Neural progenitor cell (in vitro differentiated cells): Measurements from ENCODE around the gene KCNQ1. TPM values are rescaled to one million over a fixed set of nuclear protein-coding genes. Genes with fewer than 3 reads are reported as not detected.

Experiments used
- DNase-seq: peaks from one replicate; pipeline ENCODE4 v3.0.0-alpha.2; 2016; ENCODE audit warnings: low spot score
- H2AFZ ChIP-seq: fragments of 200-600 bp; sonication (generic); replicated peaks from 2 replicates; pipeline ENCODE4 v1.6.1; 2016; ENCODE audit warnings: antibody characterized with exemption
- H3F3A ChIP-seq: fragments of 200-600 bp; sonication (generic); 2 replicates; pipeline ENCODE4 v1.6.1; 2016; ENCODE audit warnings: antibody characterized with exemption, low read depth
- H3K27ac ChIP-seq: fragments of 200-600 bp; sonication (generic); 2 replicates; pipeline ENCODE4 v1.5.1; 2016; ENCODE audit warnings: mild to moderate bottlenecking
- H3K27me3 ChIP-seq: fragments of 200-600 bp; sonication (generic); 2 replicates; pipeline ENCODE4 v1.6.1; 2016; ENCODE audit warnings: mild to moderate bottlenecking, moderate library complexity
- H3K36me3 ChIP-seq: fragments of 200-600 bp; sonication (generic); 2 replicates; pipeline ENCODE4 v1.5.1; 2016
- H3K4me1 ChIP-seq: fragments of 200-600 bp; sonication (generic); 2 replicates; pipeline ENCODE4 v1.6.1; 2016; ENCODE audit warnings: mixed run types
- H3K4me2 ChIP-seq: fragments of 200-600 bp; sonication (generic); 2 replicates; pipeline ENCODE4 v1.6.1; 2016
- H3K4me3 ChIP-seq: fragments of 200-600 bp; sonication (generic); 2 replicates; pipeline ENCODE4 v1.5.1; 2016
- H3K79me2 ChIP-seq: fragments of 200-600 bp; sonication (generic); 2 replicates; pipeline ENCODE4 v1.6.1; 2016; ENCODE audit warnings: low read depth
- H3K9ac ChIP-seq: fragments of 200-600 bp; sonication (generic); 2 replicates; pipeline ENCODE4 v1.6.1; 2016
- H3K9me3 ChIP-seq: fragments of 200-600 bp; sonication (generic); 2 replicates; pipeline ENCODE4 v1.5.1; 2016; ENCODE audit warnings: low read depth
- H4K20me1 ChIP-seq: fragments of 200-600 bp; sonication (generic); 2 replicates; pipeline ENCODE4 v1.6.1; 2016; ENCODE audit warnings: low read depth
- H3K27ac Mint-ChIP-seq: 3 replicates; pipeline ENCODE4 v1.8.0; 2021; ENCODE audit warnings: mixed read lengths
- H3K27me3 Mint-ChIP-seq: 2 replicates; pipeline ENCODE4 v1.8.0; 2022; ENCODE audit warnings: low read depth, mild to moderate bottlenecking, inconsistent platforms, moderate library complexity, mixed read lengths; ENCODE audit not compliant: insufficient read depth
- H3K36me3 Mint-ChIP-seq: 3 replicates; pipeline ENCODE4 v1.8.0; 2021; ENCODE audit warnings: mixed read lengths
- H3K4me1 Mint-ChIP-seq: 3 replicates; pipeline ENCODE4 v1.8.0; 2021; ENCODE audit warnings: mixed read lengths
- H3K4me3 Mint-ChIP-seq: 3 replicates; pipeline ENCODE4 v1.8.0; 2021; ENCODE audit warnings: mild to moderate bottlenecking, moderate library complexity, mixed read lengths
- H3K9me3 Mint-ChIP-seq: 3 replicates; pipeline ENCODE4 v1.8.0; 2020; ENCODE audit warnings: mixed read lengths
- EZH2 ChIP-seq: fragments of 200-600 bp; sonication (generic); IDR thresholded peaks from 2 replicates; pipeline ENCODE4 v1.6.1; 2017; ENCODE audit warnings: antibody characterized with exemption, mild to moderate bottlenecking, moderate library complexity
- EZH2phosphoT487 ChIP-seq: fragments of 200-600 bp; sonication (generic); IDR thresholded peaks from 2 replicates; pipeline ENCODE4 v1.6.1; 2017; ENCODE audit warnings: antibody characterized with exemption
- total RNA-seq: library from RNA; depleted of rRNA; stranded (reverse); fragments of >200 nt; gene quantifications from 2 replicates; pipeline ENCODE4 v1.2.3, GENCODE V29; 2015; ENCODE audit warnings: low replicate concordance
- TF ChIP-seq, protein P1 (sequence below): fragments of 200-600 bp; sonication (generic); IDR thresholded peaks from 2 replicates; pipeline ENCODE4 v1.5.1; 2017; ENCODE audit warnings: antibody characterized with exemption, mild to moderate bottlenecking

The KCNQ1 gene
- total RNA-seq, 1 donor from 2014 or later = 0.11 TPM

DNA sequence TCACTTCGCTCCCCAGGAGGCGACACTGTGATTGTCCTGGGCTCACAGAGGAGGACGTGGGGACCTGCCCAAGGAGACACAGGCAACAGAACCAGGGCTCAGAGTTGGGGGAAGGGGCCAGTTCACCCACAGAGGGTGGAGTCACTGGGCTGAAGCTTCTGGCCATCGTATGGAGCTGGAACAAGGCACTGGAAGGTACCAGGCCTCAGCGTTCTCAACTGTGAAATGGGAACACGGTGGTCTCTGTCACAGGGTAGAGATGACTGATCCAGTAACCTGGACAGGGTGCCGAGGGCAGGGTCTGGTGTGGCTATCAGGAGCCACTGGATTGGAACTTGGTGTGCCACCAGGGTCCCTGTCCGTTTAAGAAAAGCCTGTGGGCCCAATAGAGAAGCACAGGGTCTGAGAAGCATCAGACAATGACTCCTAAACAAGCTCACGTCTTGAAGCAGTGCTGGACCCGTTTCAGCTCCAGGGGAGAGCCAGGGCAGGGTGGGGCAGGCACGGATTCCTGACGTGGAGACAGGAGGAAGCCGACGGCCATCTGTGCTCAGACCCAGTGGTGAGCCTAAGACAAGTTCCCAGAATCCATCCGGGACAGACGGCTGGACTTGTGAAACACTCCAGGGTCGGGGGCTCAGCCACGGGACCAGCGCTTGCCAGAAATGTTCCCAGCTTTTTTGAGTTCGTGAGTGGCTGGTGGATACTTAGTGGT lies 280.0 kb downstream of the KCNQ1 start:
- no peak for TF ChIP-seq EZH2phosphoT487
- no peak for TF ChIP-seq EZH2
- TF ChIP-seq, protein P1, sequence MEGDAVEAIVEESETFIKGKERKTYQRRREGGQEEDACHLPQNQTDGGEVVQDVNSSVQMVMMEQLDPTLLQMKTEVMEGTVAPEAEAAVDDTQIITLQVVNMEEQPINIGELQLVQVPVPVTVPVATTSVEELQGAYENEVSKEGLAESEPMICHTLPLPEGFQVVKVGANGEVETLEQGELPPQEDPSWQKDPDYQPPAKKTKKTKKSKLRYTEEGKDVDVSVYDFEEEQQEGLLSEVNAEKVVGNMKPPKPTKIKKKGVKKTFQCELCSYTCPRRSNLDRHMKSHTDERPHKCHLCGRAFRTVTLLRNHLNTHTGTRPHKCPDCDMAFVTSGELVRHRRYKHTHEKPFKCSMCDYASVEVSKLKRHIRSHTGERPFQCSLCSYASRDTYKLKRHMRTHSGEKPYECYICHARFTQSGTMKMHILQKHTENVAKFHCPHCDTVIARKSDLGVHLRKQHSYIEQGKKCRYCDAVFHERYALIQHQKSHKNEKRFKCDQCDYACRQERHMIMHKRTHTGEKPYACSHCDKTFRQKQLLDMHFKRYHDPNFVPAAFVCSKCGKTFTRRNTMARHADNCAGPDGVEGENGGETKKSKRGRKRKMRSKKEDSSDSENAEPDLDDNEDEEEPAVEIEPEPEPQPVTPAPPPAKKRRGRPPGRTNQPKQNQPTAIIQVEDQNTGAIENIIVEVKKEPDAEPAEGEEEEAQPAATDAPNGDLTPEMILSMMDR = no peak
- Mint-ChIP-seq H3K27me3 (peaks cover 33% of the 10 kb centered on the region), H3K4me1 (peaks cover 55% of the 10 kb centered on the region), H3K36me3 (no peaks in the 10 kb centered on the region), H3K4me3 (no peak overlapping the region), H3K27ac (no peak overlapping the region), H3K9me3 (no peaks in the 10 kb centered on the region)
- no peaks in the 10 kb centered on the region for H3K79me2 ChIP-seq
- H3K4me1 ChIP-seq = peaks cover 25% of the 10 kb centered on the region
- H3K9ac ChIP-seq = no peak overlapping the region
- no peak overlapping the region for H3K27ac ChIP-seq
- no peaks in the 10 kb centered on the region for H3K9me3 ChIP-seq
- H3K4me2 ChIP-seq = no peak overlapping the region
- H3F3A ChIP-seq = peaks cover 23% of the 10 kb centered on the region
- H4K20me1 ChIP-seq = peaks cover 10% of the 10 kb centered on the region
- no peak overlapping the region for H2AFZ ChIP-seq
- DNase-seq = no peak
- peaks cover 76% of the 10 kb centered on the region for H3K27me3 ChIP-seq
- no peaks in the 10 kb centered on the region for H3K36me3 ChIP-seq
- no peak overlapping the region for H3K4me3 ChIP-seq

DNA sequence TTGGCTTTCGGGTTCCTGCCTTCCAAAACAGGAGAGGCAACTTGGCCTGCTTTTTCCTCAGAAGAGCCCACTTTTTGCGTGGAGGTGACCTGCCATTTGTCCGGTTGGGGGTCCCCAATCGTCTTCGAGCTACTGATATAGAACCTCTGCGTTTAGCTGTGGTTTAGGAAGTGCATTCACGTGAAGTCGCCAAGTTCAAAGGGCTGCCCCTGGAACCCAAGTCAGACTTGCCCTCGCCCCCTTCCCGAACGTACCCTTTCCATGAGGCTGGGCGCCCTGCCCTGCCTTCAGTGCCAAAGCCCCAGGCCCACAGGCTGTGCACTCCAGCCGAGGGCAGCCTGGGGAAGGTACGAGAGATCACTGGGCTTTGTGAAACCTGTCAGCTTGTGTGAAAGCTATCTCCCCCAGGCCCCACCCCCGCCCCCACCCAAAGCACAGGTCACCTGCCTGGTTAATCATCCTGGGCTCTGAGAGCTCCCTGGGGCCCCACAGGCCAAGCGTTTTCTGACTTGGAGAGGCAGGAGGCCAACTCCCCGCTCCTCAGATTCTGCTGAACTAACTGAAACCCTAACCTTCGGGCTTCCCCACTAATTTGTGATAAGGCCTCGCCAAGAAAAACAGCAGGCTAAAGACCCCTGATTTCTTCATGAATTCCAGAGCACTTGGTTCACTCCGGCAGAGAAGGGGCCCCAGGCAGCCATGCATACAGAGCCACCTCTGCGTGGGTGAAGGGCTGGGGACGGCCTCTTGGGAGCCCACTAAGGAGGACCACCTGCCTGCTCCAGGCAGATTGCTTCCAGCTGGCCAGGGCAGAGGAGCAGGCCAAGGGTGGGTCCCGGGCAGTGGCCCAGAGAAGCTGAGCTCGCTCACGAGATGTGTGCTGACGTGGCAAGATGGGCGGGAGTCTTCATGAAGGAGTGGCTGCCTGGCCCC lies 280.8 kb downstream of the KCNQ1 start:
- peaks cover 35% of the 10 kb centered on the region for H3K27me3 Mint-ChIP-seq
- H3K4me3 ChIP-seq = no peak overlapping the region
- peaks cover 17% of the 10 kb centered on the region for H3K4me1 ChIP-seq
- TF ChIP-seq, protein P1 = no peak
- TF ChIP-seq EZH2phosphoT487 (no peak), EZH2 (no peak)
- H3K9ac ChIP-seq = no peak overlapping the region
- H3K36me3 ChIP-seq = no peaks in the 10 kb centered on the region
- H3K27me3 ChIP-seq = peaks cover 68% of the 10 kb centered on the region
- H3K36me3 Mint-ChIP-seq = no peaks in the 10 kb centered on the region
- H3K4me3 Mint-ChIP-seq = no peak overlapping the region
- H3K9me3 Mint-ChIP-seq = no peaks in the 10 kb centered on the region
- H3K4me1 Mint-ChIP-seq = peaks cover 52% of the 10 kb centered on the region
- H3K9me3 ChIP-seq = no peaks in the 10 kb centered on the region
- no peak for DNase-seq
- no peak overlapping the region for H2AFZ ChIP-seq
- H3K4me2 ChIP-seq = no peak overlapping the region
- H3K27ac Mint-ChIP-seq = no peak overlapping the region
- H3K79me2 ChIP-seq = no peaks in the 10 kb centered on the region
- no peak overlapping the region for H3K27ac ChIP-seq
- H4K20me1 ChIP-seq = peaks cover 4% of the 10 kb centered on the region
- H3F3A ChIP-seq = peaks cover 15% of the 10 kb centered on the region

DNA sequence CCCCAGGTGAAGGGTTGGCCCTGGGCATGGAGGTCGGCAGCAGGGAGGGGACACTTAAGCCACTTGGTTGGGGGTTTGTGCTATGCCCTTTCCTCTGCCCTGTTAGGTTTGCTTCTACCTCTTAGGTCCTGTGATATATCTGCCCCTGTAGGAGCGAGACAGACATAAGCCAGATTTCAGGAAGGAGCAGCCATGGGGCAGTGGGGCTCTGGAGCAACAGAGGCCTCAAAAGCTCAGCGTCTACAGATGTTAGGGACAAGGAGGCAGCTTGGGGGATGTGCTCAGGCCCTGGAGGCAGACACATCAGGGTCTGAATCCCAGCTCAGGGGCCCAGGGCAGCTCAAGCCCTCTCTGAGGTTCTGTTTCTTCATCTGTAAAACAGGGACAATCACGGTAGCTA lies 282.2 kb downstream of the KCNQ1 start:
- peaks cover 1% of the 10 kb centered on the region for H3F3A ChIP-seq
- no peak for TF ChIP-seq EZH2phosphoT487
- TF ChIP-seq, protein P1 = no peak
- no peak for TF ChIP-seq EZH2
- no peak overlapping the region for H3K4me2 ChIP-seq
- Mint-ChIP-seq H3K27ac (peak overlapping the region; percentile 63), H3K27me3 (peaks cover 32% of the 10 kb centered on the region), H3K4me3 (no peak overlapping the region), H3K4me1 (peaks cover 39% of the 10 kb centered on the region), H3K36me3 (no peaks in the 10 kb centered on the region), H3K9me3 (no peaks in the 10 kb centered on the region)
- H3K4me3 ChIP-seq = no peak overlapping the region
- H3K9ac ChIP-seq = no peak overlapping the region
- no peaks in the 10 kb centered on the region for H3K79me2 ChIP-seq
- H3K9me3 ChIP-seq = no peaks in the 10 kb centered on the region
- no peaks in the 10 kb centered on the region for H4K20me1 ChIP-seq
- peaks cover 61% of the 10 kb centered on the region for H3K27me3 ChIP-seq
- DNase-seq = no peak
- peaks cover 6% of the 10 kb centered on the region for H3K4me1 ChIP-seq
- no peak overlapping the region for H3K27ac ChIP-seq
- H2AFZ ChIP-seq = no peak overlapping the region
- no peaks in the 10 kb centered on the region for H3K36me3 ChIP-seq
